Left ventricle myocardium superior (tissue), 1 donor: ENCODE measurements around the gene DAO. TPM values are rescaled to one million over a fixed set of nuclear protein-coding genes. Genes with fewer than 3 reads are reported as not detected.

Source experiments
- microRNA-seq: library from miRNA; unstranded; fragments of <30 nt; microRNA quantifications from one replicate; pipeline ENCODE4 v1.2.0, GENCODE V29; 2020; ENCODE audit warnings: borderline number of aligned reads
- total RNA-seq: library from RNA; stranded (reverse); fragmentation: NEBNext Ultra II Directional; extraction: Animal tissue kit (Norgen Biotek cat#: 25700); gene quantifications from one replicate; pipeline ENCODE4 v1.2.1, GENCODE V29; 2021
- donor health status: DM: no; HTN: yes; CAD: no; lungs with severe emphysema.

The DAO gene
- total RNA-seq, 1 donor from 2014 or later: not detected

Small RNAs within 50 kb of the gene (microRNA-seq; reads per million reads assigned to microRNA genes)
- gene MIR619: not detected

Other genes starting within 250 kb of the DAO start
- gene SELPLG, start 246.2 kb upstream of the DAO start, total RNA-seq: 4.1 TPM
- gene CORO1C, start 148.6 kb upstream of the DAO start, total RNA-seq: 68.0 TPM
- 31.2 TPM for gene SSH1, start 22.5 kb upstream of the DAO start, total RNA-seq
- 1.9 TPM for gene SVOP, start 141.0 kb downstream of the DAO start, total RNA-seq
- gene USP30, start 172.5 kb downstream of the DAO start, total RNA-seq: 13.6 TPM
- 6.6 TPM for gene ALKBH2, start 213.4 kb downstream of the DAO start, total RNA-seq
- gene UNG, start 217.5 kb downstream of the DAO start, total RNA-seq: 25.9 TPM
- 177 TPM for gene ACACB, start 236.5 kb downstream of the DAO start, total RNA-seq